NOMO-1 treated with DMSO at 0.1 percent for 48 hours (cell line): ENCODE results near the gene COL16A1.

ENCODE experiments used
- DNase-seq: peaks from one replicate; lab custom pipeline; 2025; ENCODE audit not compliant: unreplicated experiment; lab: John Stamatoyannopoulos, UW

COL16A1 gene

GRCh38 chr1:31667065-31667785 is 36.6 kb downstream of the COL16A1 start:
- no peak for DNase-seq

GRCh38 chr1:31666263-31666963 is 37.4 kb downstream of the COL16A1 start:
- no peak for DNase-seq

- DNase-seq, result no peak
Measured at GRCh38 chr1:31665234-31665878, 38.5 kb downstream of the COL16A1 start.

GRCh38 chr1:31664528-31664927 is 39.3 kb downstream of the COL16A1 start:
- DNase-seq, result no peak

DNA sequence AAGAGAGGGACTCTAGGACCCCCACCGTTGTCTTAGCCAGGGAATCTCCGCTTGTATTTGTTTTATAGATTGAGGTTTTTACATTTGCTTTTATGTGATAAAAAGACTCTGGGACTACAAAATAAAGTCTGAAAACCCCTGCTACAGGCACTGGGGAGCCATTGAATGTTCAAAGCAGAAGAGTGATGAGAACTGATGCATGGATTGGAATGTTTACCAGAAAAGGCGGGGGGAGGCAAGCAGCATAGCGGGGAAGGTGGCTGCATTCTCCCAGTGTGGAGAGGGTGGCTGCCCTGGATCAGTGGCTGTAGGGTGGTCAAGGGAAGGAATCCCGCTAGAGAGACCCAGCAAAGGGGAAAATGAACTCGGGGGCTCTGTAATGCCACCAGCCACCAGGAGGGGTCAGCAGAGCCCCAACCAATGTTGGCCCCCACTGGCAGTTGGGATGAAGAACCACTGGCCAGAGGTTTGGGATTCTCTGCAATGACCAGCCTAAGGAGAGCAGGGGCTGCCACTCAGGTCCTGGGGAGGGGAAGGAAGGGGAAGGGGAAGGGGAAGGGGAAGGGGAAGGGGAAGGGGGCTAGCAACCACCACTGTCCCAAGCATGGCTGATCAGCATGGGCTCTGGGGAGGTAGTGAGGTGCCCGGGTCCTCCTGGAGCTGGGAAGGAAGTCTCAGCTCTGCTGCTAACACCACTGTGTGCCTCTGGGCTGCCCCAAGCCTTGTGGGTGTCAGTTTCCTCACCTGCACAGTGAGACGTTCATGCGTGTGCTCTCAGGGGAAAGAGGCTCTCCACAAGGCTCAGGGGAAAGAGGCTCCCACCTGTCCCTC is 40.0 kb downstream of the COL16A1 start:
- peak; percentile 9 for DNase-seq

GRCh38 chr1:31662463-31662862 is 41.4 kb downstream of the COL16A1 start:
- no peak for DNase-seq

DNA sequence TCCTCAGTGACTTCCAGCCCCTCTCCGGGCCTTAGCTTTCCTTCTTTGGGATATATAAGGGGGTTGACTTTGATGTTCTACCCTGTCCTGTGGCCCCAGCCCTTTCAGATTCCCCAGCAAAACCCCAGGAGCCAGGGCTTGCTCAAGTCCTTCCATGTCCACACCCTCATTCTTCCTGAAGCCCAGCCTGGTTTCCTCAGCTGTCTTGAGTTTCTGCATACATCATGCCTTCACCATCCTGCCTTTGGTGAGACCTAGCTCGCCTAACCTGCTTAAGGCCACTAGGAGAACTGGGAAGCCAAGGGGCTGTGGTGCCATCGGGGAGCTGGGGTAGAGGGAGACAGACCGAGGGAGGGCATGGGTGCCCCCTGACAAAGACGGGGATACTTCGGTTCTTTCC is 42.0 kb downstream of the COL16A1 start:
- no peak for DNase-seq

DNA sequence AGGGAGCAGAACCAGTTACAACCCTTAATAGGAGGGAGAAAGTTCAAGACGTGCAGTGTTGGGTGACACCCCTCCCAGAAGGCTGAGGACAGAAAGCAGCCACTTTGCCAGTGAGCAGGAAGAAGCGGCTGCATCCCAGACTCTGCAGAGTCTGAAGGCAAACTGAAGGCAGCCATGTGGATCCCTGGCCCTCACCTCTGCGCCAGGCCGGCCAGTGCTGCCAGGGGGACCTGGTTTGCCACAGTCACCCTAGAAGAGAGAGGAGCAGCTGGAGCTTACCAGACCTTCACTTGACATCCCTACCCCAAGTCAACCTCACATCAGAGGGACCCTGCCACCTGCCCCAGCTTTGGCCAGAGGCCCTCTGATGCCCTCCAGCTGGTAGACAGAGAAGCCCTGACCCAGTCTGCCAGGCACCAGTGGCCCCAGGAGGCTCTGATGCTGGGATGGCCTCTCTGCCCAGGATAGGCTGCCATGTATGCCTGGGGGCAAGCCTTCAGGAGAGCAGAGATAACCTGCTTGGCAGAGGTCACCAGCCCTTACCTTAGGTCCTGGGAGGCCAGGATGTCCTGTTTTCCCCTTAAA is 42.9 kb downstream of the COL16A1 start:
- DNase-seq, result no peak

GRCh38 chr1:31659889-31660288 is 43.9 kb downstream of the COL16A1 start:
- DNase-seq, result no peak

GRCh38 chr1:31658721-31659120 is 45.1 kb downstream of the COL16A1 start:
- DNase-seq, result no peak

DNA sequence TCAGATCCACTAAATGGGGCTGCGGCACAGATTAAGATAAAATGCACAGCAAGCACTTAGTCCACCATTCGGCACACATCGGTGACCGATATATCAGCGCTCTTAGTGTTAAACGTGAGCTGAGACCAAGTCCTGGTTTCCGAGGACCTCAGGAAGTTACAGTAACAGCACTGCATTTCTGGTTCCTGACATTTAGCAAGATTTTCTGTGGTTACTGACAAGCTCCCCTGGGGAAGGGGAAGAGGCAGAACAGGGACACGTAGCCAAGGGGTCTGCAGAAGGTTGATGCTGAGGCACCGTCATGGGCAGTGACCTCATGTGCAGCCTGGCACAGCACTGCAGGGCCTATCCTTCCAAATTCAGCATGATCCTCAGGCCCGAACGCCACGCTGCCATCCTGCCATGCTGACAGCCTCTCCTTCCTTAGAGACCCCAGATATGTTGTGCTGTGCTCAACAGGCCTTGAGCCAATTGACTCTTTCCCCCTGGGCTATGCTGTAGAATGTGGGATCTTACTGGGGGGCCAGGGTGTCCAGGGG is 45.8 kb downstream of the COL16A1 start:
- no peak for DNase-seq

DNA sequence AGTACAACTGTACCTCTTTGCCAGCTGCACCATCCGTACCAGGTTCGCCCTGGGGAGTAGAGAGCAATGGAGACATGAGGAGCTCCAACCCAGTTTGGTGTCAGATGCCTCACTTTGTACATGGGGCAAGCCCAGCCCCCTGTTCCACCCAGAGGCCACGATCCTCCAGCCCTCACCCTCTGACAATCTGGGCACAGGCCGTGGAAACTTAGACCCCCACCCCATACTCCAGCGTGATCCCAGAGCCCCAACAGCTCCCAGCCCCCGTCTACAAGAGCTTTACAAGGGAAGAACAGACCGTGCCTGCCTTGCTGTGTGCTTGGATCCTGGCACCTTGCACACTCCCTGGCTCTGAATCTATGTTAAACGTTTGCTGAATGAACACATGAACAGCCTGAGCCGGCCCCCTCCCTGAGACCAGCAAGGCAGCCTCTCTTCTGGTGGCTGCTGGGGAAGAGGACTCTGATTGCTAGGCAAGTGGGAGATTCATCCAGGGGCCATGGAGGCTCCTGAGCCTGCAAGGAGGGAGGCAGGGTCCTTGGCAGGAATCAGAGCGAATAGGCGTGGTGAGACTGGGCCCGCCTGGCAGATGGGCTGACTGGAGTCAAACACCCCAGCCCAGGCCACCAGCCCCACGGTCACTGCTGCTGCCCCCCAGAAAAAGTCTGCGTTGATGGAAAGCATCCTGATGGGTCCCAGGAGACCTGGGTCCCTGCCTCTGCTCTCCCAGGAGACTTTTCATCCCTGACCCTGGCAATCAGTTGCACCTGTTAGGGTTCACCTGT is 46.6 kb downstream of the COL16A1 start:
- no peak for DNase-seq

DNA sequence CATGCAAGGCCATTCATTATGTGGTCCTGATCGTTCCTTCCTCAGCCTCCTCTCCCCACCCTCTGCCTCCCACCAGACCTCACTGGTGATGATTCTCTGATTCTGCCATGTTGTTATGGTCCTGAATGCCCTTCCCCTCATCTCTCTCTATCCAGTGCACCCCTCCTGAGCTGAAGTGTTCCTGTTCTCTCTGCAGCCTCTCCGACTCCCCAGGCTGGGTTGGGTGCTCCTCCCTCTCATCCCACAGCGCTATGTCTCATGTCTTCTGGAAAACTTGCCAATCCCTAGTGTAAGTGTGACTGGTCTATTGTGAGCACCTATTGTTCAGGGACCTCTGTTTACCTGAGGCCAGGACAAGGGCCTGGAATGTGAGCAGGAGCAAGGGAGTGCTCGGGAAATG is 48.1 kb downstream of the COL16A1 start:
- DNase-seq, result no peak

DNA sequence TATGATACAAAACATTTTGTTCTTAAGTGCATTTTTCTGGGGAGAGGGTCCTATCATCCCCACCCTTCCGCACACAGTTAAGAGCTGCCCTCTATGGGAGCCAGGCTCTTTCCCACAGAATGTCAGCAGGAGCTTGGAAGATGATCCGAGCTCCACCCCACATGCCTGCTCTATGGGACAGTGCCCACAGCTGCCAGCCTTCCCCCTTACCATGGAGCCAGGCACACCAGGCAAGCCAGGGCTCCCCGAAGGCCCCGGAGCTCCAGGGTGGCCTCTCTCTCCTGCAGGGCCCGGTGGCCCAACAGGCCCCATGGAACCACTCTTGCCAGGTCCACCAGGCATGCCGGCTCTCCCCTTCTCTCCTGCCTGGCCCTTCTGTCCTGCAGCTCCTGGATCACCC is 48.7 kb downstream of the COL16A1 start:
- no peak for DNase-seq

GRCh38 chr1:31654474-31654776 is 49.4 kb downstream of the COL16A1 start:
- no peak for DNase-seq

DNA sequence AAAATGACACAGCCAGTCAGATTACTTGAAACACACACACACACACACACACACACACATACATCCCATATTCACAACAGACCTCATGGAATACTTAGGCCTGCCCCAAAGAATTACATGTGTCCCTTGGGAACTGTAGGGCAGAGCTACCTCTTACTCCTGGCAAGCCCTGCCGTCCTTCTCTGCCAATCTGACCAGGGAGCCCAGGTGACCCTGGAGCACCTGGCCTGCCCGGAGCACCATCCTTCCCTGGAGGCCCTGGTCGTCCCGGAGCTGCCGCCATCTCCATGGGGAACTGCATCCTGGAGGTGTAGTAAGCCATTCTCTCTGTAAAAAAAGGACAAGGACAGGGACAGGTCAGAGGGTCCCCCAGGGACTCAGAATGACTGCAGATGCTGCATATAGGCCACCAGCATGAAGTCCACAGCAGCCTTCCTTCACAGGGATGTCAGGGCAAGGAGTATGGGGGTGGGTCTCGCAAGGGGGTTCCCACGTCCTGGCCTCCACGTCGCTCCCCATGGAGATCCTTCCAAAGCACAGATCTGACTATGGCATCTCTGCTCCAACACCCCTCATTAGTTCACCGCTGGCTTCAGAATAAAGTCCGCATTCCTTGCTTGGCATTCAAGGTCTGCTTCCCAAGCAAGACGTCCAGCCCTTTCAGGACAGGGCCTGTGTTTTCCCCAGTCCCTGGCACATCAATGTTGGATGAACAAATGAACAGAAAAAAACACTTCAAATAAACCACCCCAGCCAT is 49.9 kb downstream of the COL16A1 start:
- no peak for DNase-seq

DNA sequence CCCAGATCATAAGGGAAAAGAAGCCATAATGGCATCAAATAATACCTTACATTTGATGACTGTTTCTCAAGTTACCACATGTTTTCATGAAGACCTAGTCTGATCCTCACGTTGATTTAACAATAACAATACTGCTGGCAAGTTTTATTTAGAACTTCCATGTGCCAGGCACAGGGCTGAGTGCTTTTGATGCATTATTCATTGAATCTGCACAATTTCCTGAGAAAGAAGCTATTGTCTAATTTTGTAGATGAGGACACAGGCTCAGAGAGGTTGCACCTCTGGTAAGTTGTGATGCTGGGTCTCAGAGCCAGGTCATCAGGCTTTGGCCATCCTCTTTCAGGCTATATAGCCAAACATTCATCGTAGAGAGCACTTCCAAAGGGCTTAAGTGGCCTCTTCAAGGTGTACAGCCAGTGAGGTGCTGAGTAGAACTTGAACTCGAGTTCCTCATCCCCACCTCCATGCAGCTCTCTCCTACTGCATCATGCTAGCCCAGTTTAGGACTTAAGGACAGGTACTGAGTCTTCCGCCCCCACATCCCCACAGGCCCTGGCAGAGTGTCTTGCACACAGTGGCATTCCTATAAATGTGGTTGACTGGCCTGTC is 50.8 kb downstream of the COL16A1 start:
- DNase-seq, result no peak

DNA sequence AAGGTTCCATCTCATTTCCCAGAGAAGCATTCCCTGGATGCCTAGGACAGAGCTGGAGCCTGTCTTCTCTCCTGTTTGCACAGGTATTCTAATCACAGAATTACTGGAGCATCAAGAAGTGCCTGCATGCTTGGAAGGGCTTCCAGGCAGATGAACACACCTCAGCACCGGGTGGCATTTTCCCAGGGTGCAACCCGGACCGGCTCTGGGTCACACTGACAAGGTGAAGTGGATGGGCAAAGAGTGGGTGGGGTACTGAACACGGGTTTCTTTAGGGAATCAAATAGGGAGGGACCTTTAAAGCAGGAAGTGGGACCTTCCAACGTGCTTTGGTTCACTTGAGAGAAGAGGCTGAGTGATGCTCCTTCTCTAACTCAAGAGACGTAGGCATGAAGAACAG is 52.1 kb downstream of the COL16A1 start:
- DNase-seq, result no peak

DNA sequence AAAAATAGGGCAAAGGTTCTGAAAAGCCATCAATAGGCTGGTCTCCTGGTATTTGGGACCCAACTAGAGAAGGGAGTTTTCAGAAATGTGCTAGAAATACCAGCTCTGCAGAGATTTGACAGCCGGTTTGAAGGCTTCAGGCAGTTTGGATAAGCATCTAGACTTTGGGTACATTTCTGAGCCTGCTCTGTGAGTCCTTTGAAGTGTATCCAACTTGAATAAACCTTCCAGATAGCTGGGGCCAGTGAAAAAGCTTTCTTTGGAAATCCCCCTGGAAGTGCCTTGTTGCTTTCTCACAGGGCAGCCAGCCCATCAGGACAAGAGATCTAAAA is 52.8 kb downstream of the COL16A1 start:
- DNase-seq, result no peak
